ENCODE data around the gene FAM131A. TPM values are rescaled to one million over a fixed set of nuclear protein-coding genes. Genes with fewer than 3 reads are reported as not detected.

Gene FAM131A
- total RNA-seq, 2 experiments from 2014 or later, result 4.0 to 5.5 TPM

DNA sequence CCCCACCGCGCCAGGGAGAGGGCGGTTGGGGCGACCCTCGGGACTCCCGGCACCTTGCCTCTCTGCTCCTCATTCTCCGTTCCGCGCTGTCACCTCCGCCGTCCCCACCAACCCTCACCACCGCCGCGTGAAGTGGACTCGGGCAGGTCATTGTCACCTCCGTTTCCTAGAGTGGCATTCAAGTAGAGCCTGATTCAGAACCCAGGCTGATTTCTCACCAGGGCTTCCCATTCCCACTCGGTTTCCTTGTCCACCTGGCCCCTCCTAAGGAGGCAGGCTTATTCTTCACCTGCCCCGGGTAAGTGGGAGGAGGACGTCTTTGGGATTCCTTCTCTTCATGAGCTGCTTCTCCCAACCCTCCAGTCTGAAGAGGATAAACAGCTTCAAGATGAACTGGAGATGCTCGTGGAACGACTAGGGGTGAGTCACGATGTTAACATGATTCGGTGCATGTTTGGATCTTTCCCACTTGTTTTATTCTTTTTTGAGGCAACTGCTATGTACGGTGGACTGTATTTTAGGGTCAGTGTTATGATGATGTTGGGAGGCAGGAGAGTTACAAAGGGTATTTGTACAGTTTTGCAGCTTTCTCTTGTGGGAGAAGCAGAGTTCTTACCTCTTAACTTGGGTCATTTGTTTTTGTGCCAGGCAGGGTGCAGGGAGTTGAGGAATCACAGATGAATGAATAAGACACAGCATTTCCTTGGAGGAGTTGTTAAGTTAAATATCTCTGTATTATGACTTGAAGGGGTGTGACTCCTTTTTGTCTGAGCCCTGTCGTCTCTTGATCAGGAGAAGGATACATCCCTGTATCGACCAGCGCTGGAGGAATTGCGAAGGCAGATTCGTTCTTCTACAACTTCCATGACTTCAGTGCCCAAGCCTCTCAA lies 37.7 kb upstream of the FAM131A start:
- ChIA-PET CTCF (interaction anchor here (1.1 to 1.5 kb wide), 4 partner anchors 12 to 415 kb away, joined by 3 read pairs; partner anchors contain the start of gene PARL), POLR2A (interaction anchor here (0.9 to 1.1 kb wide), 3 partner anchors 12 to 16 kb away, joined by 3 to 5 read pairs (median 4); no protein-coding TSS in a partner anchor)
- TF ChIP-seq, protein P1, sequence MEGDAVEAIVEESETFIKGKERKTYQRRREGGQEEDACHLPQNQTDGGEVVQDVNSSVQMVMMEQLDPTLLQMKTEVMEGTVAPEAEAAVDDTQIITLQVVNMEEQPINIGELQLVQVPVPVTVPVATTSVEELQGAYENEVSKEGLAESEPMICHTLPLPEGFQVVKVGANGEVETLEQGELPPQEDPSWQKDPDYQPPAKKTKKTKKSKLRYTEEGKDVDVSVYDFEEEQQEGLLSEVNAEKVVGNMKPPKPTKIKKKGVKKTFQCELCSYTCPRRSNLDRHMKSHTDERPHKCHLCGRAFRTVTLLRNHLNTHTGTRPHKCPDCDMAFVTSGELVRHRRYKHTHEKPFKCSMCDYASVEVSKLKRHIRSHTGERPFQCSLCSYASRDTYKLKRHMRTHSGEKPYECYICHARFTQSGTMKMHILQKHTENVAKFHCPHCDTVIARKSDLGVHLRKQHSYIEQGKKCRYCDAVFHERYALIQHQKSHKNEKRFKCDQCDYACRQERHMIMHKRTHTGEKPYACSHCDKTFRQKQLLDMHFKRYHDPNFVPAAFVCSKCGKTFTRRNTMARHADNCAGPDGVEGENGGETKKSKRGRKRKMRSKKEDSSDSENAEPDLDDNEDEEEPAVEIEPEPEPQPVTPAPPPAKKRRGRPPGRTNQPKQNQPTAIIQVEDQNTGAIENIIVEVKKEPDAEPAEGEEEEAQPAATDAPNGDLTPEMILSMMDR (IDR thresholded peaks at IDR 0.05), result no peak
- ATAC-seq (no peak), DNase-seq (no peak)
- peak overlapping the region; percentile 91 for H3K27ac Mint-ChIP-seq
- H3K9me3 Mint-ChIP-seq, result no peaks in the 10 kb centered on the region
- intact Hi-C loops (cut with micrococcal nuclease), result loop anchor here (2.0 to 5.0 kb wide), 2 partner anchors 52 to 125 kb away; partner anchors contain the start of genes ALG3, AP2M1 and EEF1AKMT4
- peaks cover 44% of the 10 kb centered on the region for H3K36me3 Mint-ChIP-seq (ENCODE audit: low read depth)
- H3K4me1 Mint-ChIP-seq (ENCODE audit: low read depth), result peaks cover 24% of the 10 kb centered on the region
- H3K27me3 Mint-ChIP-seq, result no peaks in the 10 kb centered on the region
- peak overlapping the region; percentile 79 for H3K4me3 Mint-ChIP-seq

DNA sequence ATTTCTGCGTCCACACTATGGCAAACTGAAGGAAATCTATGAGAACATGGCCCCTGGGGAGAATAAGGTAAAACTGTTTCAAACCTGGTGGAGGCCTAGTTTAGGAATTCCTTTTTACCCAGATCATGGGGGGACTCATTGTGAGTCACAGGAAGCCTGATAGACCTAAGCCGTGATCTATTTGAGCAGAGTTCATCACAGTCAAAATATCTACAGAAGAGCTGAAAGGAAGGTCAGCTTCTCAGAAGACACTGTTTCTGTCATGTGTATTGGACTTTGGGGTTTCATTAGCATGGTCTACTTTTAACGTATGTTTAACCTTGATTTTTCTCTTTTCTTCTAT lies 37.1 kb upstream of the FAM131A start:
- ChIA-PET CTCF (interaction anchor here (0.7 to 1.5 kb wide), 6 partner anchors 12 to 416 kb away, joined by 3 read pairs; partner anchors contain the start of gene PARL), POLR2A (interaction anchor here (1.1 kb wide), 2 partner anchors 15 to 24 kb away, joined by 3 to 4 read pairs; no protein-coding TSS in a partner anchor)
- H3K36me3 Mint-ChIP-seq (ENCODE audit: low read depth), result peaks cover 44% of the 10 kb centered on the region
- H3K9me3 Mint-ChIP-seq, result no peaks in the 10 kb centered on the region
- H3K27ac Mint-ChIP-seq, result no peak overlapping the region
- no peak for DNase-seq
- no peak for ATAC-seq
- peaks cover 24% of the 10 kb centered on the region for H3K4me1 Mint-ChIP-seq (ENCODE audit: low read depth)
- H3K4me3 Mint-ChIP-seq, result peak overlapping the region; percentile 79
- no peaks in the 10 kb centered on the region for H3K27me3 Mint-ChIP-seq
- intact Hi-C loops (cut with micrococcal nuclease), result no loop called here
- TF ChIP-seq, protein P1 (IDR thresholded peaks at IDR 0.05), result no peak

- TF ChIP-seq, protein P1 (IDR thresholded peaks at IDR 0.05), result peak; percentile 59
- POLR2A ChIA-PET, result interaction anchor here (0.9 to 2.1 kb wide), 4 partner anchors 10 to 29 kb away, joined by 3 to 8 read pairs (median 4); no protein-coding TSS in a partner anchor
- intact Hi-C loops (cut with micrococcal nuclease), result no loop called here
- ATAC-seq (peak; percentile 56), DNase-seq (no peak)
- Mint-ChIP-seq H3K27me3 (no peaks in the 10 kb centered on the region), H3K36me3 (ENCODE audit: low read depth) (peaks cover 67% of the 10 kb centered on the region), H3K4me1 (ENCODE audit: low read depth) (peaks cover 19% of the 10 kb centered on the region), H3K27ac (no peak overlapping the region), H3K4me3 (no peak overlapping the region), H3K9me3 (no peaks in the 10 kb centered on the region)
- CTCF ChIA-PET, result interaction anchor here (1.0 to 1.1 kb wide), 3 partner anchors 10 to 56 kb away, joined by 3 to 5 read pairs (median 4); partner anchors contain the start of gene EEF1AKMT4
Measured at GRCh38 chr3:184305577-184305976, 31.8 kb upstream of the FAM131A start.

- TF ChIP-seq, protein P1 (IDR thresholded peaks at IDR 0.05), result no peak
- no peaks in the 10 kb centered on the region for H3K9me3 Mint-ChIP-seq
- no peak overlapping the region for H3K27ac Mint-ChIP-seq
- ChIA-PET POLR2A (interaction anchor here (0.6 to 2.1 kb wide), 7 partner anchors 9 to 29 kb away, joined by 3 to 8 read pairs (median 4); no protein-coding TSS in a partner anchor), CTCF (interaction anchor here (1.0 to 1.1 kb wide), 3 partner anchors 10 to 57 kb away, joined by 3 to 5 read pairs (median 4); partner anchors contain the start of gene EEF1AKMT4)
- H3K4me3 Mint-ChIP-seq, result no peak overlapping the region
- DNase-seq (no peak), ATAC-seq (no peak)
- H3K36me3 Mint-ChIP-seq (ENCODE audit: low read depth), result peaks cover 60% of the 10 kb centered on the region
- H3K27me3 Mint-ChIP-seq, result no peaks in the 10 kb centered on the region
- intact Hi-C loops (cut with micrococcal nuclease), result no loop called here
- peaks cover 15% of the 10 kb centered on the region for H3K4me1 Mint-ChIP-seq (ENCODE audit: low read depth)
Measured at GRCh38 chr3:184306341-184306972, 30.9 kb upstream of the FAM131A start.
